LNCAP (cell line): ENCODE measurements around the gene HIVEP3.

Source experiments
- CTCF ChIP-seq: fragments of 450-650 bp; IDR thresholded peaks from 2 replicates; pipeline ENCODE4 v1.5.1; 2017; ENCODE audit warnings: mild to moderate bottlenecking

HIVEP3 gene

GRCh38 chr1:41622859-41623732 lies 295.6 kb downstream of the HIVEP3 start:
- no peak for TF ChIP-seq CTCF

GRCh38 chr1:41622402-41622801 lies 296.3 kb downstream of the HIVEP3 start:
- TF ChIP-seq CTCF: no peak

- TF ChIP-seq CTCF: no peak
Observed at GRCh38 chr1:41621791-41622190, 296.9 kb downstream of the HIVEP3 start.

- no peak for TF ChIP-seq CTCF
Observed at GRCh38 chr1:41621256-41621655, 297.5 kb downstream of the HIVEP3 start.

GRCh38 chr1:41620365-41621169 lies 298.2 kb downstream of the HIVEP3 start:
- no peak for TF ChIP-seq CTCF

GRCh38 chr1:41619511-41620364 lies 299.0 kb downstream of the HIVEP3 start:
- no peak for TF ChIP-seq CTCF

- TF ChIP-seq CTCF: no peak
Observed at GRCh38 chr1:41618871-41619270, 299.9 kb downstream of the HIVEP3 start.
